Heart left ventricle (tissue), 16 donors: ENCODE results near the gene COBL. TPM values are rescaled to one million over a fixed set of nuclear protein-coding genes. Genes with fewer than 3 reads are reported as not detected.

Experiments used
- ATAC-seq, 4 donors: fragments of 200-7000 bp; cut with Tn5 transposase; one replicate each; pipeline ENCODE4 v1.9.1; 2020 to 2022; ENCODE audit warnings: moderate library complexity in 4 of 4, mild to moderate bottlenecking in 3 of 4, moderate number of reproducible peaks in 1 of 4
- DNase-seq, 5 donors: peaks; one replicate each; pipeline ENCODE4 v3.0.0-alpha.2; 2020
- H3K27ac ChIP-seq, 12 donors: fragments of 200-600 bp; sonication (generic) in 4 of 12; one replicate each; pipeline versions ENCODE4 v1.5.0 to v1.8.0; 2016 to 2022; ENCODE audit warnings: mild to moderate bottlenecking in 2 of 12
- H3K27me3 ChIP-seq, 9 donors: fragments of 200-600 bp; sonication (generic) in 2 of 9; one replicate each; pipeline versions ENCODE4 v1.5.1 to v1.8.0; 2016 to 2022; ENCODE audit warnings: mild to moderate bottlenecking in 3 of 9
- H3K36me3 ChIP-seq, 9 donors: fragments of 200-600 bp; sonication (generic) in 2 of 9; one replicate each; pipeline versions ENCODE4 v1.5.0 to v1.8.0; 2018 to 2022; ENCODE audit warnings: mild to moderate bottlenecking in 2 of 9
- H3K4me1 ChIP-seq, 12 donors: fragments of 200-600 bp; sonication (generic) in 4 of 12; one replicate each; pipeline versions ENCODE4 v1.5.0 to v1.8.0; 2016 to 2022; ENCODE audit warnings: mild to moderate bottlenecking in 3 of 12
- H3K4me3 ChIP-seq, 12 donors: fragments of 200-600 bp; sonication (generic) in 4 of 12; one replicate each; pipeline versions ENCODE4 v1.5.0 to v1.8.0; 2017 to 2022; ENCODE audit warnings: mild to moderate bottlenecking in 9 of 12, moderate library complexity in 4 of 12
- H3K9me3 ChIP-seq, 12 donors: fragments of 200-600 bp; sonication (generic) in 4 of 12; one replicate each; pipeline versions ENCODE4 v1.5.0 to v1.8.0; 2016 to 2022; ENCODE audit warnings: mild to moderate bottlenecking in 1 of 12
- POLR2A ChIP-seq, 2 donors: fragments of 450-650 bp; IDR thresholded peaks; one replicate each; pipeline ENCODE4 v1.6.1; 2017; ENCODE audit warnings: antibody characterized with exemption in 2 of 2, mild to moderate bottlenecking in 2 of 2, moderate library complexity in 2 of 2
- WGBS, 4 donors: extraction: QIAGEN DNeasy Blood & Tissue Kit in 2 of 4; methylation state at CpG; one replicate each; pipeline versions ENCODE4 v1.1.5 to v1.1.7; 2013 to 2018; 5-methylcytosine and 5-hydroxymethylcytosine counted together
- intact Hi-C, 10 donors: fragments of 100-400 bp; cut with DNase I; formaldehyde crosslinking; loops; one replicate each; pipeline versions ENCODE4 v1.11.1 to v1.14.2; 2022
- polyA plus RNA-seq, 2 donors: library from polyadenylated mRNA; stranded (reverse); fragments of 200-250 nt; gene quantifications; one replicate each; pipeline ENCODE4 v1.2.3, GENCODE V29; 2013
- total RNA-seq, 9 donors: library from RNA; depleted of rRNA in 2 of 9; stranded (reverse); fragments of >200 nt in 2 of 9; fragmentation: NEBNext Ultra II Directional in 3 of 9; extraction: Animal tissue kit (Norgen Biotek cat#: 25700) in 3 of 9; gene quantifications; one replicate each; pipeline versions ENCODE4 v1.1.0 to v1.2.4, GENCODE V29; 2016 to 2023
- TF ChIP-seq, protein P1 (sequence below), 12 donors: fragments of 200-600 bp; sonication (generic) in 4 of 12; IDR thresholded peaks; one replicate each; pipeline versions ENCODE4 v1.5.0 to v1.8.0; 2018 to 2022; ENCODE audit warnings: antibody characterized with exemption in 12 of 12, mild to moderate bottlenecking in 5 of 12
- donor health status: ischemic (EF 13 %, LVEDD 7.1; RV severe dilation, severe dysfunction).
- donor health status: healthy with polysubstance abuse.
- donor health status: DM: no; HTN: yes; CAD: no.
- donor health status: DM: no; HTN: no; CAD: no.
- donor health status: ischemic (EF 25% LVEDD 6.9; RV normal size, moderate dysfunction).
- donor health status: ischemic (EF 25% LVEDD 5.7; RV mildly dilated, moderate dysfunction).
- donor health status: healthy.
- donor health status: DM: yes; HTN: yes; CAD: no.
- donor health status: ischemic (EF 35%, LVEDD 5.7; RV mildly dilated, moderate dysfunction).
- donor health status: nonischemic (EF 11% LVEDD 7.7; RV severe dilation, severe dysfunction).
- donor health status: DM: yes; HTN: yes; CAD: no.
- donor health status: PGD.
- donor health status: ischemic (EF 29% LVEDD 5.4; RV normal size, mild dysfunction).
- donor health status: nonischemic (EF 23%, LVEDD 6.1; RV moderate dilation, normal function).

The COBL gene
- total and polyA plus RNA-seq, 11 donors: 25.9 to 123 (median 80.4) TPM

DNA sequence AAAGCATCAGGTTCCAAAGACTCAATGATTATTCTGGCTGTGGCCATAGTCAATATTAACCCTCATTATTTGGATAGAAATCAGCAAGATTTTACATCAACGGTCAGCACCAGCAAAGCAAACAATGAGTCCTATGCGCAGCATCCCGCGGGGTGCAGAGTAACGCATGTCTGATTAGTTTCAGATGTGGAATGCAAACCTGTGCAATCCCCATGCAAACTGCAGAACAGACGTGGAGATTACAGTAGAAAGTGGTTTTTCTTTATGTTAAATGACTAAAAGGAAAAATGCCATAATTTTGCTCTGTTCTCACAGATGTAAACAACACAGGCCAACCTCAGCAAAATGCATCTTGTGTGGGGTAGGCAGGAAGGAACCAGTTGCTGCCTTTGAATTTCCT lies 275.8 kb downstream of the COBL start:
- WGBS, 4 donors: 65 to 67% (median 66%) methylated on average over 6 of the region's 6 CpGs
- intact Hi-C loops: no loop called here

DNA sequence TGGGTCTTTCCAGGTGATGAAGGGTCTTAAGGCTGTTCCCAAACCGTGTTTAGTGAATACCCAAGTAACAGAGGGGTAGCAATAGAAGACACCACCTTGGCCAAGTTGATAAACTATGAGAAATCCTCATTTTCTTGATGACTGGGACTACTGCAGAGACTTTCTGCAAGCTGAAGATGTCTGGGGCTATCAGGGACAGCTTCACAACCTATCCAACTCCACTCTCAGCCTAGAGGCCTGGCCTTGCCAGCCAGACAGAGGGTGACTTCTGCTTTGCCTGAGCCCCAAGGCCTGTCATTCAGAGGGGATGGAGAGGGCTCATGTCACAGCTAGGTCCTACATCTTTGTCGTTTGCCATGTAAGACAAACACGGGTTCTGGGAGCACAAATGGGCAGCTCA lies 278.0 kb downstream of the COBL start:
- no peak overlapping the region for H3K4me3 ChIP-seq
- DNase-seq: no peak
- H3K27me3 ChIP-seq: no peaks in the 10 kb centered on the region
- intact Hi-C loops: no loop called here
- peaks cover 0 to 14% (median 6%) of the 10 kb centered on the region in 12 donors for H3K4me1 ChIP-seq
- 88 to 97% (median 93%) methylated on average over 3 of the region's 3 CpGs for WGBS, 4 donors
- no peaks in the 10 kb centered on the region for H3K9me3 ChIP-seq
- no peaks in the 10 kb centered on the region for H3K36me3 ChIP-seq
- TF ChIP-seq, protein P1, sequence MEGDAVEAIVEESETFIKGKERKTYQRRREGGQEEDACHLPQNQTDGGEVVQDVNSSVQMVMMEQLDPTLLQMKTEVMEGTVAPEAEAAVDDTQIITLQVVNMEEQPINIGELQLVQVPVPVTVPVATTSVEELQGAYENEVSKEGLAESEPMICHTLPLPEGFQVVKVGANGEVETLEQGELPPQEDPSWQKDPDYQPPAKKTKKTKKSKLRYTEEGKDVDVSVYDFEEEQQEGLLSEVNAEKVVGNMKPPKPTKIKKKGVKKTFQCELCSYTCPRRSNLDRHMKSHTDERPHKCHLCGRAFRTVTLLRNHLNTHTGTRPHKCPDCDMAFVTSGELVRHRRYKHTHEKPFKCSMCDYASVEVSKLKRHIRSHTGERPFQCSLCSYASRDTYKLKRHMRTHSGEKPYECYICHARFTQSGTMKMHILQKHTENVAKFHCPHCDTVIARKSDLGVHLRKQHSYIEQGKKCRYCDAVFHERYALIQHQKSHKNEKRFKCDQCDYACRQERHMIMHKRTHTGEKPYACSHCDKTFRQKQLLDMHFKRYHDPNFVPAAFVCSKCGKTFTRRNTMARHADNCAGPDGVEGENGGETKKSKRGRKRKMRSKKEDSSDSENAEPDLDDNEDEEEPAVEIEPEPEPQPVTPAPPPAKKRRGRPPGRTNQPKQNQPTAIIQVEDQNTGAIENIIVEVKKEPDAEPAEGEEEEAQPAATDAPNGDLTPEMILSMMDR (IDR thresholded peaks at IDR 0.05): no peak
- no peak for TF ChIP-seq POLR2A (IDR thresholded peaks at IDR 0.05)
- H3K27ac ChIP-seq: no peak overlapping the region
- no peak for ATAC-seq

More for the DNA sequence above, 275.8 kb downstream of the COBL start:
- Histone ChIP-seq H3K27me3 (no peaks in the 10 kb centered on the region), H3K4me1 (no peaks in the 10 kb centered on the region), H3K4me3 (no peak overlapping the region), H3K9me3 (no peaks in the 10 kb centered on the region), H3K36me3 (no peaks in the 10 kb centered on the region), H3K27ac (no peak overlapping the region)
- no peak for ATAC-seq
- no peak for DNase-seq
- TF ChIP-seq, protein P1 (IDR thresholded peaks at IDR 0.05): no peak
- TF ChIP-seq POLR2A (IDR thresholded peaks at IDR 0.05): no peak

DNA sequence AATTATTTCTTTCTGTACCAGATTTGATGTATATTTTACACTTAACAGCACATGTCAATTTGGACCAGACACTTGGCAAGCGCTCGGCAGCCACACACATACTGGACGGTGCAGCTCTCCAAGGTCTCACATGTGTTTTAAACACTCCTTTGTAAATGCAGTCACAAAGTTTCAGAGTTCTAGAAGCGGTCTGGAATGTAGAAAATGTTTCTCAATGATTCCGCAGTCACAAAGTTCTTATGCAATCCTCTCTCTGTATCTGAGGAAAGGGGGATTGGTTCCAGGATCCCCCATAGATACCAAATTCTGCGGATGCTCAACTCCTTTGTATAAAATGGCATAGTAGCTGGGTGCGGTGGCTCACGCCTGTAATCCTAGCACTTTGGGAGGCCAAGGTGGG lies 280.9 kb downstream of the COBL start:
- no peak for TF ChIP-seq POLR2A (IDR thresholded peaks at IDR 0.05)
- TF ChIP-seq, protein P1 (IDR thresholded peaks at IDR 0.05): no peak
- no peak overlapping the region for H3K4me3 ChIP-seq
- peaks cover 0 to 14% (median 6%) of the 10 kb centered on the region in 12 donors for H3K4me1 ChIP-seq
- H3K36me3 ChIP-seq: no peaks in the 10 kb centered on the region
- DNase-seq: no peak
- 89 to 97% (median 91%) methylated on average over 8 of the region's 8 CpGs for WGBS, 4 donors
- no peak for ATAC-seq
- no peak overlapping the region for H3K27ac ChIP-seq
- no peaks in the 10 kb centered on the region for H3K27me3 ChIP-seq
- intact Hi-C loops: no loop called here
- H3K9me3 ChIP-seq: no peaks in the 10 kb centered on the region

DNA sequence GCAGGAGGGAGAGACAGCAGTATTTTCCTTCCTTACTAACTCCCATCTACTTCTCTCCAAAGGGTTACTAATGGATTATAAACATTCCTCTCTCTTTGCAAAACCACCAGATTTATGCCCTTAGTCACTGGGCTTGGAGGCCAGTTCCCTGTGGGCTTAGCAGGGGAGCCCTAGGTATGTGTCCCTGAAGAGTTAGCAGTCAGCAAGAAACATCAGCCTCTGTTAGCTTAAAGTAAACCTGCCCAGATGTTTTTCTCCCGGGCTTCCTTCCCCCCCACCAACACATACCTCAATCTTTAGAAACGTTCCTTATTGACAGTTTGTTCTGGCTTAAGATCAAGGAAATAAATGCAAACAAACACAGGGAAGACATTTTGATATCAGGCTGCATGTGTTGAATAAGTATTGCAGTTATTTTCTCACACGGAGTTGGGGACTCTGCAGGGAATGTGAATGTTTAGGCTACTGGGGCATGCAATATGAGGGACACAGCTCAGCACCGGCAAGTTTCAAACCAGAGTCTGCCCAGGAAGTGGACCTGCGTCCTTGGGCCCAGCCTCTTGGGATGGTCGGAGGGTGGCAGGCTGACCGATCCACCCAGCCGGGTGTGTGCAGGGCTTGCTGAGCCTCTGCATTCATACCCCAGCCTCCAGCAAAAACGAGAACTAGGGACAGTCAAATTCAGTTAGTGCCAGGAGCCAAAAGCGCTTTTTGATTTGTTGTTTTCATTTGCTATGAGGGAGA lies 281.9 kb downstream of the COBL start:
- Histone ChIP-seq H3K4me1 (peaks cover 0 to 17% (median 6%) of the 10 kb centered on the region in 12 donors), H3K36me3 (no peaks in the 10 kb centered on the region), H3K27ac (no peak overlapping the region), H3K9me3 (no peaks in the 10 kb centered on the region), H3K4me3 (no peak overlapping the region), H3K27me3 (no peaks in the 10 kb centered on the region)
- peak in 1 of 4 donors; percentile 19 for ATAC-seq
- intact Hi-C loops: no loop called here
- no peak for DNase-seq
- WGBS, 4 donors: 54 to 62% (median 61%) methylated on average over 10 of the region's 10 CpGs
- TF ChIP-seq, protein P1 (IDR thresholded peaks at IDR 0.05): no peak
- no peak for TF ChIP-seq POLR2A (IDR thresholded peaks at IDR 0.05)
